ENCODE data around the gene RNF150. TPM values are rescaled to one million over a fixed set of nuclear protein-coding genes. Genes with fewer than 3 reads are reported as not detected.

The RNF150 gene
- total RNA-seq, 1 donor from 2014 or later: 3.3 TPM

- Histone ChIP-seq H3K36me3 (no peaks in the 10 kb centered on the region), H3K27ac (no peak overlapping the region), H3K9me3 (no peaks in the 10 kb centered on the region), H3K4me3 (no peak overlapping the region), H3K27me3 (ENCODE audit: low read depth) (no peaks in the 10 kb centered on the region), H3K4me1 (no peaks in the 10 kb centered on the region)
- TF ChIP-seq CTCF (IDR thresholded peaks at IDR 0.05): no peak
- no peak for ATAC-seq
- intact Hi-C loops (cut with DNase I): no loop called here
- DNase-seq: no peak
Observed at GRCh38 chr4:140863197-140863596, 270.1 kb downstream of the RNF150 start.

GRCh38 chr4:140862177-140862442 is 271.2 kb downstream of the RNF150 start:
- Histone ChIP-seq H3K36me3 (no peaks in the 10 kb centered on the region), H3K27me3 (ENCODE audit: low read depth) (no peaks in the 10 kb centered on the region), H3K9me3 (no peaks in the 10 kb centered on the region), H3K27ac (no peak overlapping the region), H3K4me3 (no peak overlapping the region), H3K4me1 (no peaks in the 10 kb centered on the region)
- intact Hi-C loops (cut with DNase I): no loop called here
- ATAC-seq (no peak), DNase-seq (no peak)
- TF ChIP-seq CTCF (IDR thresholded peaks at IDR 0.05): no peak

GRCh38 chr4:140861359-140862176 is 271.7 kb downstream of the RNF150 start:
- no peak overlapping the region for H3K27ac ChIP-seq
- no peaks in the 10 kb centered on the region for H3K27me3 ChIP-seq (ENCODE audit: low read depth)
- no peak overlapping the region for H3K4me3 ChIP-seq
- TF ChIP-seq CTCF (IDR thresholded peaks at IDR 0.05): peak; percentile 74
- H3K4me1 ChIP-seq: no peaks in the 10 kb centered on the region
- H3K9me3 ChIP-seq: no peaks in the 10 kb centered on the region
- DNase-seq: no peak
- peak; percentile 79 to 83 for ATAC-seq
- H3K36me3 ChIP-seq: no peaks in the 10 kb centered on the region
- intact Hi-C loops (cut with DNase I): no loop called here

GRCh38 chr4:140858897-140859296 is 274.4 kb downstream of the RNF150 start:
- intact Hi-C loops (cut with DNase I): loop anchor here (5.0 kb wide), 1 partner anchor 273 kb away; the partner anchor contains the start of gene RNF150
- H3K27me3 ChIP-seq (ENCODE audit: low read depth): no peaks in the 10 kb centered on the region
- no peak overlapping the region for H3K4me3 ChIP-seq
- no peak overlapping the region for H3K27ac ChIP-seq
- TF ChIP-seq CTCF (IDR thresholded peaks at IDR 0.05): no peak
- H3K9me3 ChIP-seq: no peaks in the 10 kb centered on the region
- ATAC-seq (no peak), DNase-seq (no peak)
- H3K36me3 ChIP-seq: no peaks in the 10 kb centered on the region
- H3K4me1 ChIP-seq: no peaks in the 10 kb centered on the region

GRCh38 chr4:140857111-140857510 is 276.2 kb downstream of the RNF150 start:
- H3K4me3 ChIP-seq: no peak overlapping the region
- H3K9me3 ChIP-seq: no peaks in the 10 kb centered on the region
- H3K4me1 ChIP-seq: no peaks in the 10 kb centered on the region
- H3K27ac ChIP-seq: no peak overlapping the region
- no peaks in the 10 kb centered on the region for H3K36me3 ChIP-seq
- ATAC-seq: no peak
- no peak for DNase-seq
- no peak for TF ChIP-seq CTCF (IDR thresholded peaks at IDR 0.05)
- intact Hi-C loops (cut with DNase I): loop anchor here (5.0 kb wide), 1 partner anchor 275 kb away; the partner anchor contains the start of gene RNF150
- H3K27me3 ChIP-seq (ENCODE audit: low read depth): no peaks in the 10 kb centered on the region

All from lower lobe of right lung (tissue), 2 donors.